ENCODE data around the gene ZIM2.
"Not testable (repeated sequence)": the region's sequence is repeated elsewhere in the genome, so short reads cannot be mapped to it uniquely, and the experiment has no call there.

ZIM2 gene

DNA sequence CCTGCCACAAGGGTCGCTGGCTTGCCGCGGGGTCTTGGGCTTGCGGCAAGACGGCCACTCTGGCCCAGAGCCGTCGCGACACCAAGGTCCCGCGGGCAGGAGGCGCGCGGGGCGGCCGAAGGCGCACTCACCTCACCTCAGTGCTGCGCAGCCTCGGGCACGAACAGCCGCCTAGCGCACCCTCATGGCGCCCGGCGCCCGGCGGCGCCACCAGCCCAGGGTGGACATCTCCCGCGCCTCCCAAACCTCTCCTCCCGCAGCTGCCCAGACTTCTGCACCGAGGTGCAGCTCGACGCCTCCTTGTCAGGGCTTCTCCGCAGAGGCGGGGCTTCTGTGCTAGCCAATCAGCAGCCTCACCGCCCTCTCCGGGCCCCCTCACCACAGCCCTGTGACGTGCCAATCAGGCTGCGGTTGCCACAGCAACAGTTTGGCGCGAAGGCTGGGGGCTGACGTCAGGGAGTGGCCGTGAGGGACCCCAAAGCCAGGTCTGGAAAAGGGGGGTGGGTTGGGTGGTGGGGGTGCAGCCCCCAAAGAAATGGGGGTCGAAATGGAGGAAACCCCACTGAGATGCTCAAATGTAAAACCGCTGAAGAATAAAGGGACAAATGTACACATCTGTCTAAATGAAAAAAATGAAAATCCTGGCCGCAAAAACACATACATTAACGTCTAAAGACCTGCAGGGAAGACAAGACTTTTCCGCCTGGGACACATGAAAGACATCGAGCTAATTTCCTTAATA, at the start of gene ZIM2, which contains the start of gene PEG3:
Gene ZIM2, minus strand, starts transcription at position 276 of the 742 bp plus-strand sequence. CDS start 16,449 bp downstream, outside the sequence.
Gene PEG3, minus strand, starts transcription at position 276 of the 742 bp plus-strand sequence. CDS start 16,071 bp downstream, outside the sequence.
- no peak for DNase-seq (ENCODE audit: low read depth)

DNA sequence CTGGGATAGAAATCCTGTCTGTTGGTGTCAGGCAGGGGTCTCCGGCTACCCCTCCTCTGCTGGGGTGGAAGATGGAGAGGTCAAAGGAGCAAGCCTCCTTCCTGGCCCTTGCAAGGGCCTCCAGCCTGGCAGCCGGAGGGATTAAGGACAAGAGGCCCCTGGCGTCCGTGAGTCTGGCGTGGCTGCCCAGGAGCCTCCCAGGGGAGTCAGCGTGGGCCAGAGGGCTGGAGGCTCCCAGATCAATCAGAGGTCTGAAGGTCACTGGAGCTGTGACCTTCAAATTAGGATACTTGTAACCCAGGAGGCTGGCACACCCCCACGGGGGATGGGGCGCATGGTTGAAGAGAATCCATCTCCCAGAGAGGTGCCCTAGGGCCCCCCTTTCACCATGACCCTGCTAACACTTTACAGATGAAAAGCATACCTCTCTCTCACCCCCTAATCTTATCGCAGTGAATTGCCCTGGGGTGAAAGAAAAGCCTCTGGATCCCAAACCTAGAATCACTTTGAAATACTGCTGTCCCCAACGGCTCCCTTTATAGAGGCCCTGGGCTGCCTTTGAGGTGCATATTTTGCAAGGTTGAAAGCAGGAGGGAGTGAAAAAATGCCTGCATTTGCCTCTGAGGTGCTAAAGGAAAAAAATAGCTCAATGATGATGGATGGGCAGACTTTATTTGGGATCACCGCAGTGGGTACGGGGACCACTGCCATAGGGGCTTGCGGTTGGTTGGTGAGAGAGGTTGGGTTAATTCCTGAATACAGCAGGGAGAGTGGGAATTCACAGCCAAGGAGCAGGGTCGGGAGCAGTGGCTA, 44.9 kb upstream of the ZIM2 start:
- DNase-seq (ENCODE audit: low read depth): no peak

DNA sequence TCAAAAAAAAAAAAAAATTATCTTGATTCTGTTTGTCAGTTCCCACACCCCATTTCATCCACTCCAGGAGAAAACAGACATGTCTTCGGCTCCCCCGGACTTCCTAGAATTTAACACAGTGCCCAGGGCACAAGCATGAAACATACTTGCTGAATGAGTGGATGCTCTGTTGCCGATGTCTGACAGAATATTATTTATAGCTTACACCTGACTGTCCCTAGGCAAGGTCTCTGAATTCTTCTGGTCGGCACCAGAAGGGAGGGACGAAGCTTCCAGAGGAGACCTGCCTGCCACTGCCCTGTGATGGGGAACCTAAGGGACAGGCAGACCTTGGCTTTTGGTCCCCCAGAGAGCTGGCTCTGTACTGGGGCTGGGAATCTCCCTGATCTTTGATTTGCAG, 43.9 kb upstream of the ZIM2 start:
- DNase-seq (ENCODE audit: low read depth): no peak

DNA sequence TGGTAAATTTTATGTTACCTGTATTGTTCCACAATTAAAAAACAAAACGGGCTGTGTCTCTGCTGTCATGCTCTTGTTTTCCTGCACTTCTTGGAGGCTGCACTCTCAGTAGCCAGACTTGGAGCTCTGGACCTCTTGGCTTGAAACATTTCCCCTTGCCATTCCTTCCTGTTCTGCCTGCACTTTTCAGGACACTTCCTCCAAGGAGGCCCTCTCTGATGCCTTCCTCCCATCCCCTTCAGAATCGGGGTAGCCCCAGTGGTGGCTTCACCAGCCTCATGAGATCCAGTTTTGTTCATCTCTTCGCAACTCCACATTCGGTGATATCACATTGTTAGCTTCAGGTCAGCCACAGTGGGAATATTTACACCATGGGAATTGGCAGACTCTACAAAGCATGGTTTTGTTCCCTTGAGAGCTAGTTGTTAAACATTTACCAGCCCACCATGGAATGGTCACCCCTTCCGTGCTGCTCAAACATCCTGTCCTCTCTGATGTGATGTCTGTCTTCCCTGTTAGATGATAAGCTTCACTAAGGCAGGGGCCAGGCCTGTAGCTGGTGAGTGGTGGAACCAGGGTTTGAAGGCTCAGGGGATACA, 40.2 kb upstream of the ZIM2 start:
- no peak for DNase-seq (ENCODE audit: low read depth)

DNA sequence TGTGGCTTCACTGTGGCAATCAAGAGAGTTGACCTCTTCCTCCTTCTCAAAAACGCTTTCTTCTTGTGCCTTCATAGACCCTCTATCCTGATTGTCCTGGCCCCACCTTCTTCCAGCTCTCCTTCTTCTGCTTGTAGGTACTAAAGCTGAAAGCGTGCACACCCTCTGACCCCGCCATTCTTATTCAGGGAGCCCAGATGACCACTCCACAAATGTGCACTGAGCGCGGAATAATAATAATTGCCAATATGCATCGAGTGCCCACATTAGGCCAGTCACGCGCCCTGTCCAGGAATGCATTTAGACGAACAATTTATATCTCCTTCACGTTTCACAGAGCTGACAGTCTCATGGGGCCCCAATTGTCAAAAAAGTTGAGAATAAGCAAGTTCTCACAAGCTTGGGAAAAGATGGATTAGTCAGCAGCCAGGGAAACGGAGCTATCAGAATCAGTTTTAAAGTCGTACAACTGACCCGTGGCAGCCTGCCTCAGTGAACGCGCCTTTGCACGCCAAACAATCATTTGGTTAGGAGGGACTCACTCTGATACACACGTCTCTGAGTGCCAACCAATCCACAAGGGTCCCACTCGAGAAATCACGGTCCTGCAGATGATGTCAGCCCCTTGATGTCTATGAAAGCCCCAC, 36.7 kb upstream of the ZIM2 start:
- DNase-seq (ENCODE audit: low read depth): no peak

DNA sequence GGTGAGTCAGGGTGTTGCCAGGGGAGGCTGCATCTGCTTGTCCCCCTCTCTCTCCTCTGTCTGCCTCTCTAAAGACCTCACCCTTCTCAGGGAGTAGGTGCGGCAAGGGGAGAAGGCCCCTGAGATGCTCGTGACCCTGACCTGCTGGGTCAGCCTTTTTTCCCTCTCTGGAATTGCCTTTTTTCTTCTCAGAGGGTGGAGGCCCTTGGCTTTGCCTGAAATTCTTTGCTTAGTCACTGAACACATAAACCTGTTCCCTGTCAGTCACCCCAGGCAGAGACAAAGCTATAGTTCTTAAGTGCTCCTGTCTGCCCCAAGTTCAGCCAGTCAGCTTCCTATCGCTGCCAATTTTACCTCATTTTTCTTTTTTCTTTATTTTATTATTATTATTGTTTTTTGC, 35.2 kb upstream of the ZIM2 start:
- no peak for DNase-seq (ENCODE audit: low read depth)

DNA sequence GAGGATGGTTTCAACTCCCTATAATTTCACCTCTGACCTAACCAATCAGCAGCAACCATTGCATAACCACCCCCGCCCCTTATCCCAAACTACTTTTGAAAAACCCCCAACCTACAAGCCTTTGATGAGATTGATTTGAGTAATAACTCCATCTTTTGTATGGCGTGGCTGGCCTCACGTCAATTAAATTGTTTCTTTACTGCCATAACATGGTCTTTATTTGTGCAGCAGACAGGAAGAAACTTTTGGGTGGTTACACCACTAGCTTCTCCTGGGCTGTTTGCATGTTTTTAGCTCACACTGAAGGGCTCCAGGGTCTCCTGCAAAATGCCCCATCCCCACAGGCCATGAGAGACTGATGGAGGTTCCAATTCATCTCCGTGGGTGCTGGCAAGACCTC, 34.0 kb upstream of the ZIM2 start:
- DNase-seq (ENCODE audit: low read depth): no peak

DNA sequence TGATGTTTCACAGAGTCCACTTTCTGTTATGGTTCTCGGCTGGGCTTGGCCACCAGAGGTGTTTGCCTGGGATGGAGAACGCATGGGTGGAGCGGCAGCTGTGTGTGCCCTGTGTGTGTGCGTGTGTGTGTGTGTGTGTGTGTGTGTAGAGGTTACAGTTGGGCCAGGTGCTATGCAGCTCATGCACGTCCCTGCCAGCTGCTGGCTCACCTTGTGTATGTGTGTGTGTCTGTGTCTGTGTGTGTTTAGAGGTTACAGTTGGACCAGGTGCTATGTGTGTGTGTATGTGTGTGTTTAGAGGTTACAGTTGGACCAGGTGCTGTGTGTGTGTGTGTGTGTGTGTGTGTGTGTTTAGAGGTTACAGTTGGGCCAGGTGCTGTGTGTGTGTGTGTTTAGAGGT, 33.0 kb upstream of the ZIM2 start:
- no peak for DNase-seq (ENCODE audit: low read depth)

DNA sequence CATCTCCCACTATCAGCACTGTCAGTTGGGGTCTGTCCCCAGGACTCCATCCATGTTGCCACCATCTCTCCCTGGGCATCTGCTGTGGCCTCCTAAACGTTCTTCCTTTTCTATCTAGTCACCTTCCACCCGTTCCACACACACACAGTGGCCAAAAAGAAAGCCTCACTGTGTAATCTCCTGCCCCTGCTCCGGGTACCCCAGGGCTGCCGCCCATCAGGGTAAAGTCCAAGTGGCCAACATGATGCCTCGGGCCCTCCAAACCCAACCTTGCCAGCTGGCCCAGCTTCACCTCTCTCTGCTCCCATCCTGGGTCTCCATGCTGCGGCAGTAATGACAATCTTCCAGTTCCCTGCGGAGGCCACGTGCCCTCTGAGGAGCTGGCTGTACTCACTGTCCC, 29.4 kb upstream of the ZIM2 start:
- no peak for DNase-seq (ENCODE audit: low read depth)

DNA sequence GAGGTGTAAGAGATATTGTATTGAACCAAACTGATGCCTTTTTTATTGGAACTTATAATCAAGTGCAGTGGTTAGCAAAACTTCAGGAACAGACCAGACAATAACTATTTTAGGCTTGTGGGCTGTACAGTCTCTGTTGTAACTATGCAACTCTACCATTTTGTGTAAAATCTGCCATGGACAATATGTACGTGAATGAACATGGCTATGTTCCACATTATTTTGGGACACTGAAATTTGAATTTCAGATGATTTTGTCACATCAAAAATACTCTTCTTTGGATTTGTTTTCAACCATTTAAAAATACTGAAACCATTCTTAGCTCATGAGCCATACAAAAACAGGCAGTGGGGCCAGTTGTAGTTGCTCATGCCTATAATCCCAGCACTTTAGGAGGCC, 27.9 kb upstream of the ZIM2 start:
- DNase-seq (ENCODE audit: low read depth): no peak

DNA sequence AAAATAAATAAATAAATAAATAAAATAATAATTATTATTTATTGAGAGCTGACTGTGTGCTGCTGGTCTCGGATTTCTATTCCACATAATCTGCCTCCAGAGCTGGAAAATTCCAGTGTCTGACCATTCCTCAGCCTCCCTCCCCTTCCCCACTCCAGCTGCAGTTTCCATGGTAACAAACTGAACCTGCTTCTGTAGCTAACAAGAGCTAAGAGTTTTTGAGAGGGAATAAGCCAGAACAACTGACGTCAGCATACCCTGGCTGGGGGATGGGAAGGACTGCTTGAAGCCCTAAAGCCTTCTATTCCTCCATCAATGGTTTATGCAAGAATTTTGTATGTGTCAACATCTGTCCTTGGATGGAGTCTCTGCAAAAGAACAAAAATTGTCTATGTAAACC, 26.0 kb upstream of the ZIM2 start:
- DNase-seq (ENCODE audit: low read depth): no peak

DNA sequence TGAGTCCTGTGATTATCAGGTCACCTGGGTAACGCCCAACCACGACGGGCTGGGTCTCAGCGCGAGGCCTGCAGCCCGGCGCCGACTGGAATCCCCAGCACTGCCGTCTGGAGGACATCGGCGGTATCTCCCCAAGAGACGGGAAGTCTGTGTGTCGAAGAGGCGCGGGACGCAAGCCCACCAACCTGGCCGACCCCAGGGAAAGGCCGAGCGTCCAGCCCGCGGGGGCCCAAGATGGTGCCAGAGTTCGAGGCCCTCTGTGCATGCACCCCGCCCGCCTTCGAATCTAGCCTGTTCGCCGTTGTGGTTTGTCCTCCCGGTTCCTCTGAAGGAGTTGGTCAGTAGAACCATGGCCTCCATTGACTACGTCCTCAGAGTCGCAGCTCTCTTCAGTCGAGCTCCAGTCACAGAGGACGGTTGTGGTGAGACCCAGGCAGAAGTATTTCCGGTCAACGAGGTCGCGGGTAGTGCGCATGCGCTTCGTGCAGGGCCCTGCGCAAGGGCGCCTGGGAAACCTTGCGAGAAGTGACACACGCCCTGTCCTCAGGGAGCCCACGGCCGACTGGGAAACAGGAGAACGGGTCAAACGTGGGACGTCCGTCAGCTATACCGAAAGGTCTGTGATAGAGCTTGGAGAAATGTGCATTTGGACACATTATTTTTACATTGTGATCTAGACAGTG, 24.1 kb upstream of the ZIM2 start:
- DNase-seq (ENCODE audit: low read depth): no peak

DNA sequence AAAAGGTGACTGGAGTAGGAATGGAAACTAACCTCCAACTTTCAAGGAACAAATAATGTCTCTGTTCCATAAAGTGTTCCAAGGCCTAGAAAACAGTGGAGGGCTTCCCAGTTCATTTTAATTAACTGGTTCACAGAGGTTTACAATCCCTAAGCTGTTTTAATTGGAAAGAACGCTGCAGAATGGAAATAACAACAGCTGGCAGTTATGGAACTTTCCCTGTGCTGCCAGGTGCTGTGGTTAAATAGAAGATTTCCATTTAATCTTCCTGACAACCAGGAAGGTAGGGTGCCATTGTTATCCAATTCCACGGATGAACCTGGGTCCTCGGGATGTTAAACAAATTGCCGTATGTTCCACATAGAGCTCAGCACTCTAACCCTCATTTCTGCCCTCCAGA, 22.2 kb upstream of the ZIM2 start:
- DNase-seq (ENCODE audit: low read depth): no peak

DNA sequence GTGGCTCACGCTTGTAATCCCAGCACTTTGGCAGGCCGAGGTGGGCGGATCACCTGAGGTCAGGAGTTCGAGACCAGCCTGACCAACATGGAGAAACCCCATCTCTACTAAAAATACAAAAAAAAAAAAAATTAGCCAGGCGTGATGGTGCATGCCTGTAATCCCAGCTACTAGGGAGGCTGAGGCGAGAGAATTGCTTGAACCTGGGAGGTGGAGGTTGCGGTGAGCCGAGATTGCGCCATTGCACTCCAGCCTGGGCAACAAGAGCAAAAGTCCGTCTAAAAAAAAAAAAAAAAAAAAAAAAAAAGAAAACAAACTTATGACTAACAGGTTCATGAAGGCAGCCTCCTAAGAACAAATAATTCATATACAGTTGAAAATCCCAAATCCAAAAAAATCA, 19.9 kb upstream of the ZIM2 start:
- DNase-seq (ENCODE audit: low read depth): not testable (repeated sequence)

DNA sequence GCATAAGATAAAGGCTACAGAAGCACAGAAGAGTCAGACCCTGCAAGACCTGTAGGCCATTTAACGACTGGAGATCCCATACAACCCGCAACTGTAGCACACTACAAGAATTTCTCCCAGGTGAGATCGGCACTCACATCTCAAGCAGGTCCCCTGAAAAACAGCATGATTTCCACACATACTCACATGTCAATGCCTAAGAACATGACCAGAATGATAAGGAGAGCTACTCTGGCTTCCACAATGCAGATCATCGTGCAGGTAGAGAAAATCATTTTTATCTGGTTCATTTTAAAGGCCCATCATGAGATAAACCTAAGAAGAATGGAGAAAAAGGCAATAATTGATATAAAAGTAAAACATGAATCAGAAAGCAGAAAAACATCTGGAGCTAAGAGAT, 17.5 kb upstream of the ZIM2 start:
- DNase-seq (ENCODE audit: low read depth): no peak

DNA sequence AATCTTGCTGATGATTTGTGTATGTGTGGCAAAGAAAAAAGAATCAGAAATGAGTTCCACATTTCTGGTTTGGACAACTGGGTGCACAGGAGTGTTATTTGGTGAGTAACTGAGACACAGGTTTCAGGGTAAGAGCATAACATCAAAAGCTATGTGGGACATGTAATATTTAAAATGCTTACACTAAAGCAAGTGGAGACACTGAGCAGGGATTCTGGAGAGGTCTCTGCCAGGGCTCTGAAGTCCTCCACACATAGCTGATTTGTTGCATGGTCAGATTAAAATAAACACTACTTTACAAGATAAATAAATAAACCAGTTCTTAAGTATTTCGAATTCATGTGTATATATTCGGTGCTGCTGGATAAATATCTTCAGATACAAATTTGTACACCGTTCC, 16.3 kb upstream of the ZIM2 start:
- DNase-seq (ENCODE audit: low read depth): no peak

DNA sequence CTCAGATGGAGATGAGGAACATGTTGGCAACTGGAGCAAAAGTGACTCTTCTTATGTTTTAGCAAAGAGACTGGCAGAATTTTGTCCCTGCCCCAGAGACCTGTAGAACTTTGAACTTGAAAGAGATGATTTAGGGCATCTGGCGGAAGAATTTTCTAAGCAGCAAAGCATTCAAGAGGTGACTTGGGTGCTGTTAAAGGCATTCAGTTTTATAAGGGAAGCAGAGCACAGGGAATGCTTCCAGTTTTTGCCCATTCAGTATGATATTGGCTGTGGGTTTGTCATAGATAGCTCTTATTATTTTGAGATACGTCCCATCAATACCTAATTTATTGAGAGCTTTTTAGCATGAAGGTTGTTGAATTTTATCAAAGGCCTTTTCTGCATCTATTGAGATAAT, 11.8 kb upstream of the ZIM2 start:
- not testable (repeated sequence) for DNase-seq (ENCODE audit: low read depth)

DNA sequence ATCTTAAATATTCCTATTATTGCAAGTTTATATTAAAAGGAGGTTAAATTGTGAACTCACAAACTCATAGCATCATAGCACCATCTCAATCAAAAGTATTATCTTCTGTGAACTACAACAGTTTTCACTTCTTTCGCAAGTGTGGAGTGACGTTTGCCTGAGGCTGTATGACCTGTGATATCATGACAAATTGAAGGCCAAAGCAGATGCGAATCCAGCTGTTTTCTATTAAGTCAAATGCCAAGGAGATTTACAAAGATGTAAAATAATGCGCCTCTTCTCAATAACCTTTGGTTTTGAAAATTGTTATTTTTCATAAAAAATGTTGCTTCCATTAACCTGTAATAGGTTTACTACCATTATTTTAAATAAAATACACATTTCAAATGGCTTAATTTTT, 7.6 kb upstream of the ZIM2 start:
- no peak for DNase-seq (ENCODE audit: low read depth)

DNA sequence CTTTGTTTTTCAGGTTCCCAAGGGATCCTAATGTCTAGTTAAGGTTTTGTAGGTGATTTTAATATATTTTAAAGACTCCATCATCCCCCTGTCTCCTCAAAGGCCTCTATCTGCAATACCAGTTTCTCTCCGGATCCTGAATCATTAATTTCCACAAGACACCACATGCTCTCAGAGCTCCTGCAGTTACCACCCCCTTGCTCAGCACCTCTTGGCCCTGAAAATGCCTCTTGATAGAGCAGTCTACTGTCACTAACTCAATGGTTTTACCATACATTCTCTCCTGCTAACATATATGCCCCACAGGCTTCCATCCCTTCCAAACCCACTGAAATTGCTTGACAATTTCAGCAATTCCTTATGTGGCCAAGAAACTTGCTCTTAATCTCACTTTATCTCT, 1.9 kb upstream of the ZIM2 start:
- no peak for DNase-seq (ENCODE audit: low read depth)

DNA sequence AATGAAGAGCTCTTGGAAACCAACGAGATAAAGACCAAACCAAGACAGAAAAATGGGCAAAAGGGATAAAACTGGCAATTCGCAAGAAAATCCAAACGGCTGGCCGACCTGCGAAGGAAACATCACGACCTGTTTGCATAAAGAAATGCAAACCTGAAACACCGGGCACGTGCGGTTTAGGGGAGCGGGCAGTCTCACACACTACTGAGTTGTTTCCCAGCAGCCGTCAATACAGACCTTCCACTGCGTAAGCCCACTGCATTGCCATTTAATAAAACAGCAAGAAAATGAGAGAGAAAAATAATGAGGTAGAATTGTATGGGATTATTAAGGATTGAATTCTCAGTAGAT, 642 bp upstream of the ZIM2 start:
- no peak for DNase-seq (ENCODE audit: low read depth)

DNA sequence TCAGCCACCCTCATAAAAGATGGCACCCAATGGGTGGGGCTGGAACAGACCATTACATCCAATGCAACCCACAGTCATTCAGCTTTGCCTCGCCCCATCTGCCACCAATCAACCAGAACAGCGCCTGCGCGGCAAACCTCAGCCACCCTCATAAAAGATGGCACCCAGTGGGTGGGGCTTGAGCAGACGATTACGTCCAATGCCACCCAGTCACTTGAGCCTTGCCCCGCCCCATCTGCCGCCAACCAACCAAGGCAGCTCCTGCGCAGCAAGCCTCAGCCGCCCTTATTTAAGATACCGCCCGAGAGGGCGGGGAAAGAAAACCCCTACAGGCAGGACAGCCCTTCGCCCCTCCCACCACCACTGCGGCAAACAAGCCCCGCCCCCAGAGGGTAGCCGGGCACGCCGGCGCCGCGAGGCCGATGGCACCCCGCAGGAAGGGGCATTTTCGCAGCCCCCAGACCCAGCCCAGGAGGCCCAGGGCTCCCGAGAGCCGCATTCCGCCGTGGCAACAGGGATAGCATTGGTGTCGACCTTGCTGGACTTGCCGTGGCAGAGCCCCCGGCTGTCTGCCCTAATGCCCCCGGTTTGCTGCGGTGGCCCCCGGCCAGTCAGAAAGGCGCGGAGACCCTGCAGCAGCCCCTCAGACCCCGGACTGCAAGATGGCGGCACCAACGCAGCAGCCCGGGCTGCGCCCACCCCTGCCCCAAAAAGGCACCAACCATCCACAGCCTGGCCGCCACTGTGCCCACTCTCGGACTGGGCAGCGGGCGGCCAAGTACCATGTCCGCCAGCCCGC, 675 bp downstream of the ZIM2 start:
- DNase-seq (ENCODE audit: low read depth): no peak

All from activated T-cell treated with anti-CD3 and anti-CD28 coated beads for 1 hour (primary cell).